ENCODE data around the gene GPC6.

GPC6 gene

GRCh38 chr13:93774506-93774905, 547.9 kb downstream of the GPC6 start:
- no peak for DNase-seq (ENCODE audit: low read depth)

- no peak for DNase-seq (ENCODE audit: low read depth)
Observed at GRCh38 chr13:93775027-93775426, 548.4 kb downstream of the GPC6 start.

- peak; percentile 50 for DNase-seq (ENCODE audit: low read depth)
Observed at GRCh38 chr13:93775507-93776108, 549.0 kb downstream of the GPC6 start.

GRCh38 chr13:93776936-93777335, 550.3 kb downstream of the GPC6 start:
- DNase-seq (ENCODE audit: low read depth): peak; percentile 34

- no peak for DNase-seq (ENCODE audit: low read depth)
Observed at GRCh38 chr13:93777504-93777903, 550.9 kb downstream of the GPC6 start.

- no peak for DNase-seq (ENCODE audit: low read depth)
Observed at GRCh38 chr13:93778548-93778947, 551.9 kb downstream of the GPC6 start.

- DNase-seq (ENCODE audit: low read depth): no peak
Observed at GRCh38 chr13:93784191-93784590, 557.6 kb downstream of the GPC6 start.

GRCh38 chr13:93786846-93787489, 560.4 kb downstream of the GPC6 start:
- DNase-seq (ENCODE audit: low read depth): no peak

- no peak for DNase-seq (ENCODE audit: low read depth)
Observed at GRCh38 chr13:93788456-93788855, 561.8 kb downstream of the GPC6 start.

- DNase-seq (ENCODE audit: low read depth): no peak
Observed at GRCh38 chr13:93789058-93789457, 562.5 kb downstream of the GPC6 start.

- DNase-seq (ENCODE audit: low read depth): no peak
Observed at GRCh38 chr13:93794197-93794885, 567.7 kb downstream of the GPC6 start.

- DNase-seq (ENCODE audit: low read depth): no peak
Observed at GRCh38 chr13:93797463-93797862, 570.9 kb downstream of the GPC6 start.

GRCh38 chr13:93800342-93800741, 573.7 kb downstream of the GPC6 start:
- DNase-seq (ENCODE audit: low read depth): no peak

- no peak for DNase-seq (ENCODE audit: low read depth)
Observed at GRCh38 chr13:93805736-93806135, 579.1 kb downstream of the GPC6 start.

GRCh38 chr13:93806861-93807260, 580.3 kb downstream of the GPC6 start:
- DNase-seq (ENCODE audit: low read depth): no peak

GRCh38 chr13:93810264-93810663, 583.7 kb downstream of the GPC6 start:
- DNase-seq (ENCODE audit: low read depth): no peak

GRCh38 chr13:93811071-93811737, 584.6 kb downstream of the GPC6 start:
- no peak for DNase-seq (ENCODE audit: low read depth)

GRCh38 chr13:93811738-93812112, 585.1 kb downstream of the GPC6 start:
- DNase-seq (ENCODE audit: low read depth): no peak

GRCh38 chr13:93814658-93815057, 588.1 kb downstream of the GPC6 start:
- DNase-seq (ENCODE audit: low read depth): no peak

- DNase-seq (ENCODE audit: low read depth): no peak
Observed at GRCh38 chr13:93818345-93818744, 591.7 kb downstream of the GPC6 start.

- no peak for DNase-seq (ENCODE audit: low read depth)
Observed at GRCh38 chr13:93819331-93819890, 592.8 kb downstream of the GPC6 start.

- DNase-seq (ENCODE audit: low read depth): no peak
Observed at GRCh38 chr13:93824286-93824685, 597.7 kb downstream of the GPC6 start.

GRCh38 chr13:93834051-93834450, 607.4 kb downstream of the GPC6 start:
- DNase-seq (ENCODE audit: low read depth): no peak
